ENCODE results near the gene TGFB3. TPM values are rescaled to one million over a fixed set of nuclear protein-coding genes. Genes with fewer than 3 reads are reported as not detected.

TGFB3 gene
- total and polyA plus RNA-seq, 9 of the 15 experiments (the other 6 are each of a cell fraction or from before 2014, with no cell fraction given) = 0.39 to 2.0 (median 1.0) TPM

DNA sequence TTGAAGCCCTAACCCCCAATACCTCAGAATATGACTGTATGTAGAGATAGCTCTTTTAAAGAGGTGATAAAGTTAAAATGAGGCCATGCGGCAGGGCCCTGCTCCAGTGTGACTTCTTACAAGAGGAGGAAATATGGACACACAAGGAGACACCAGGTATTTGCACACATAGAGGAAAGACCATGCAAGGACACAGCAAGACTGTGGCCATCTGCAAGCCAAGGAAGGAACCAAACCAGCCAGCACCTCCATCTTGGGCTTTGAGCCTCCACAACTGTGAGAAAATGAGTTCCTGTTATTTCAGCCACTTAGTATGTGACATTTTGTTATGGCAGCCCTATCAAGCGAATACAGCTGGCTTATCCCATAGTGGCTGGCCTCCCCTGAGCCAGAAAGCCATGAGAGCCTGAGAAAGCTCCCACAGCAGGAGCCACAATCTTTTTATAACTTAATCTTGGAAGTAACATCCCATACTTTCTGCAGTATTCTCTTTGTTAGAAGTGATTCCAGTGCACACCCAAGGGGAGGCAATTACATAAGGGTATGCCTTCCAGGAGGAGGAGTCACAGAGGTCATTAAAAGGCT, 48.0 kb downstream of the TGFB3 start (continued):
- TF ChIP-seq HCFC1 (IDR thresholded peaks at IDR 0.05; ENCODE audit: low read depth, low read length) = no peak
- TF ChIP-seq SMAD3 (CRISPR knock-in tag; conservative IDR thresholded peaks at IDR 0.05) = no peak
- TF ChIP-seq DMBX1 (CRISPR knock-in tag; IDR thresholded peaks at IDR 0.05; ENCODE audit: borderline replicate concordance) = peak; percentile 89
- no peak for TF ChIP-seq TCF7L2 (IDR thresholded peaks at IDR 0.05; ENCODE audit: low read depth, low read length)
- TF ChIP-seq, protein P1, sequence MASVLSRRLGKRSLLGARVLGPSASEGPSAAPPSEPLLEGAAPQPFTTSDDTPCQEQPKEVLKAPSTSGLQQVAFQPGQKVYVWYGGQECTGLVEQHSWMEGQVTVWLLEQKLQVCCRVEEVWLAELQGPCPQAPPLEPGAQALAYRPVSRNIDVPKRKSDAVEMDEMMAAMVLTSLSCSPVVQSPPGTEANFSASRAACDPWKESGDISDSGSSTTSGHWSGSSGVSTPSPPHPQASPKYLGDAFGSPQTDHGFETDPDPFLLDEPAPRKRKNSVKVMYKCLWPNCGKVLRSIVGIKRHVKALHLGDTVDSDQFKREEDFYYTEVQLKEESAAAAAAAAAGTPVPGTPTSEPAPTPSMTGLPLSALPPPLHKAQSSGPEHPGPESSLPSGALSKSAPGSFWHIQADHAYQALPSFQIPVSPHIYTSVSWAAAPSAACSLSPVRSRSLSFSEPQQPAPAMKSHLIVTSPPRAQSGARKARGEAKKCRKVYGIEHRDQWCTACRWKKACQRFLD (CRISPR knock-in tag; IDR thresholded peaks at IDR 0.05) = peak; percentile 53; the same call in 1 of the 2 replicates
- peak; percentile 73; the same call in 1 of the 2 replicates for TF ChIP-seq ZNF583 (CRISPR knock-in tag; IDR thresholded peaks at IDR 0.05)
- no peak for TF ChIP-seq BRD9 (IDR thresholded peaks at IDR 0.05; ENCODE audit: low read depth, partially characterized antibody)
- TF ChIP-seq, protein P2, sequence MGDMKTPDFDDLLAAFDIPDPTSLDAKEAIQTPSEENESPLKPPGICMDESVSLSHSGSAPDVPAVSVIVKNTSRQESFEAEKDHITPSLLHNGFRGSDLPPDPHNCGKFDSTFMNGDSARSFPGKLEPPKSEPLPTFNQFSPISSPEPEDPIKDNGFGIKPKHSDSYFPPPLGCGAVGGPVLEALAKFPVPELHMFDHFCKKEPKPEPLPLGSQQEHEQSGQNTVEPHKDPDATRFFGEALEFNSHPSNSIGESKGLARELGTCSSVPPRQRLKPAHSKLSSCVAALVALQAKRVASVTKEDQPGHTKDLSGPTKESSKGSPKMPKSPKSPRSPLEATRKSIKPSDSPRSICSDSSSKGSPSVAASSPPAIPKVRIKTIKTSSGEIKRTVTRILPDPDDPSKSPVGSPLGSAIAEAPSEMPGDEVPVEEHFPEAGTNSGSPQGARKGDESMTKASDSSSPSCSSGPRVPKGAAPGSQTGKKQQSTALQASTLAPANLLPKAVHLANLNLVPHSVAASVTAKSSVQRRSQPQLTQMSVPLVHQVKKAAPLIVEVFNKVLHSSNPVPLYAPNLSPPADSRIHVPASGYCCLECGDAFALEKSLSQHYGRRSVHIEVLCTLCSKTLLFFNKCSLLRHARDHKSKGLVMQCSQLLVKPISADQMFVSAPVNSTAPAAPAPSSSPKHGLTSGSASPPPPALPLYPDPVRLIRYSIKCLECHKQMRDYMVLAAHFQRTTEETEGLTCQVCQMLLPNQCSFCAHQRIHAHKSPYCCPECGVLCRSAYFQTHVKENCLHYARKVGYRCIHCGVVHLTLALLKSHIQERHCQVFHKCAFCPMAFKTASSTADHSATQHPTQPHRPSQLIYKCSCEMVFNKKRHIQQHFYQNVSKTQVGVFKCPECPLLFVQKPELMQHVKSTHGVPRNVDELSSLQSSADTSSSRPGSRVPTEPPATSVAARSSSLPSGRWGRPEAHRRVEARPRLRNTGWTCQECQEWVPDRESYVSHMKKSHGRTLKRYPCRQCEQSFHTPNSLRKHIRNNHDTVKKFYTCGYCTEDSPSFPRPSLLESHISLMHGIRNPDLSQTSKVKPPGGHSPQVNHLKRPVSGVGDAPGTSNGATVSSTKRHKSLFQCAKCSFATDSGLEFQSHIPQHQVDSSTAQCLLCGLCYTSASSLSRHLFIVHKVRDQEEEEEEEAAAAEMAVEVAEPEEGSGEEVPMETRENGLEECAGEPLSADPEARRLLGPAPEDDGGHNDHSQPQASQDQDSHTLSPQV (IDR thresholded peaks at IDR 0.05) = peak; percentile 87
- TF ChIP-seq SMAD4 (CRISPR knock-in tag; conservative IDR thresholded peaks at IDR 0.05) = peak; percentile 80
- TF ChIP-seq, protein P3, sequence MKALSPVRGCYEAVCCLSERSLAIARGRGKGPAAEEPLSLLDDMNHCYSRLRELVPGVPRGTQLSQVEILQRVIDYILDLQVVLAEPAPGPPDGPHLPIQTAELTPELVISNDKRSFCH (CRISPR knock-in tag; IDR thresholded peaks at IDR 0.05) = no peak
- TF ChIP-seq, protein P3 (tag; IDR thresholded peaks at IDR 0.05) = peak; percentile 96
- 0 out of 2 replicates have a peak, but pooled peaks have one; percentile 36 for TF ChIP-seq CBFA2T3 (IDR thresholded peaks at IDR 0.05)
- TF ChIP-seq, protein P4, sequence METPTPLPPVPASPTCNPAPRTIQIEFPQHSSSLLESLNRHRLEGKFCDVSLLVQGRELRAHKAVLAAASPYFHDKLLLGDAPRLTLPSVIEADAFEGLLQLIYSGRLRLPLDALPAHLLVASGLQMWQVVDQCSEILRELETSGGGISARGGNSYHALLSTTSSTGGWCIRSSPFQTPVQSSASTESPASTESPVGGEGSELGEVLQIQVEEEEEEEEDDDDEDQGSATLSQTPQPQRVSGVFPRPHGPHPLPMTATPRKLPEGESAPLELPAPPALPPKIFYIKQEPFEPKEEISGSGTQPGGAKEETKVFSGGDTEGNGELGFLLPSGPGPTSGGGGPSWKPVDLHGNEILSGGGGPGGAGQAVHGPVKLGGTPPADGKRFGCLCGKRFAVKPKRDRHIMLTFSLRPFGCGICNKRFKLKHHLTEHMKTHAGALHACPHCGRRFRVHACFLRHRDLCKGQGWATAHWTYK (CRISPR knock-in tag; IDR thresholded peaks at IDR 0.05) = peak; percentile 72; the same call in 1 of the 2 replicates
- peak; percentile 13; the same call in 1 of the 2 replicates for TF ChIP-seq ZFX (CRISPR knock-in tag; IDR thresholded peaks at IDR 0.05)
- peak; percentile 66 for TF ChIP-seq TCF3 (CRISPR knock-in tag; IDR thresholded peaks at IDR 0.05)
- 0 out of 2 replicates have a peak, but pooled peaks have one; percentile 22 for TF ChIP-seq IFI16 (CRISPR knock-in tag; IDR thresholded peaks at IDR 0.05)
- TF ChIP-seq, protein P5, sequence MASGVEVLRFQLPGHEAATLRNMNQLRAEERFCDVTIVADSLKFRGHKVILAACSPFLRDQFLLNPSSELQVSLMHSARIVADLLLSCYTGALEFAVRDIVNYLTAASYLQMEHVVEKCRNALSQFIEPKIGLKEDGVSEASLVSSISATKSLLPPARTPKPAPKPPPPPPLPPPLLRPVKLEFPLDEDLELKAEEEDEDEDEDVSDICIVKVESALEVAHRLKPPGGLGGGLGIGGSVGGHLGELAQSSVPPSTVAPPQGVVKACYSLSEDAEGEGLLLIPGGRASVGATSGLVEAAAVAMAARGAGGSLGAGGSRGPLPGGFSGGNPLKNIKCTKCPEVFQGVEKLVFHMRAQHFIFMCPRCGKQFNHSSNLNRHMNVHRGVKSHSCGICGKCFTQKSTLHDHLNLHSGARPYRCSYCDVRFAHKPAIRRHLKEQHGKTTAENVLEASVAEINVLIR (CRISPR knock-in tag; IDR thresholded peaks at IDR 0.05) = peak; percentile 29; the same call in 1 of the 2 replicates
- TF ChIP-seq HNRNPLL (IDR thresholded peaks at IDR 0.05; ENCODE audit: low read depth, low read length, poor library complexity, severe bottlenecking) = no peak
- TF ChIP-seq MAZ (CRISPR knock-in tag; conservative IDR thresholded peaks at IDR 0.05 in 1 of 2, IDR thresholded peaks at IDR 0.05 in 1 of 2) = peak in 1 of 2 experiments; percentile 59; a peak in 1 of 4 replicates

Measured in K562 (cell line).